ENCODE results near the gene FARP1. TPM values are rescaled to one million over a fixed set of nuclear protein-coding genes. Genes with fewer than 3 reads are reported as not detected.

The FARP1 gene
- total RNA-seq, 2 experiments from 2014 or later: not detected

- no peak for DNase-seq (ENCODE audit: low spot score)
- Histone ChIP-seq H3K9me2 (ENCODE audit: insufficient read depth, low read length) (no peaks in the 10 kb centered on the region), H2AFZ (ENCODE audit: low read length) (no peak overlapping the region), H4K20me1 (ENCODE audit: insufficient read depth, low read length) (no peaks in the 10 kb centered on the region), H3K9me3 (ENCODE audit: low read length) (no peaks in the 10 kb centered on the region), H3K4me2 (ENCODE audit: low read length) (no peak overlapping the region), H3K4me3 (ENCODE audit: low read depth, low read length, poor library complexity, severe bottlenecking) (no peak overlapping the region), H3K27ac (ENCODE audit: low read depth, low read length, poor library complexity, severe bottlenecking) (no peak overlapping the region), H3K79me2 (ENCODE audit: insufficient read depth, low read depth, low read length) (no peaks in the 10 kb centered on the region), H3K36me3 (ENCODE audit: insufficient read depth, low read length) (no peaks in the 10 kb centered on the region), H3K4me1 (ENCODE audit: insufficient read depth, low read length, poor library complexity, severe bottlenecking) (no peaks in the 10 kb centered on the region)
- CTCF ChIA-PET (ENCODE audit: unreplicated experiment): no interaction called here
- intact Hi-C loops (cut with micrococcal nuclease; ENCODE audit: unreplicated experiment): no loop called here
- POLR2A ChIA-PET: interaction anchor here (0.6 kb wide), 1 partner anchor 1324 kb away, joined by 3 read pairs; no protein-coding TSS in a partner anchor
- TF ChIP-seq EZH2phosphoT487 (IDR thresholded peaks at IDR 0.05; ENCODE audit: borderline replicate concordance, low read depth, low read length): no peak
- TF ChIP-seq, protein P1, sequence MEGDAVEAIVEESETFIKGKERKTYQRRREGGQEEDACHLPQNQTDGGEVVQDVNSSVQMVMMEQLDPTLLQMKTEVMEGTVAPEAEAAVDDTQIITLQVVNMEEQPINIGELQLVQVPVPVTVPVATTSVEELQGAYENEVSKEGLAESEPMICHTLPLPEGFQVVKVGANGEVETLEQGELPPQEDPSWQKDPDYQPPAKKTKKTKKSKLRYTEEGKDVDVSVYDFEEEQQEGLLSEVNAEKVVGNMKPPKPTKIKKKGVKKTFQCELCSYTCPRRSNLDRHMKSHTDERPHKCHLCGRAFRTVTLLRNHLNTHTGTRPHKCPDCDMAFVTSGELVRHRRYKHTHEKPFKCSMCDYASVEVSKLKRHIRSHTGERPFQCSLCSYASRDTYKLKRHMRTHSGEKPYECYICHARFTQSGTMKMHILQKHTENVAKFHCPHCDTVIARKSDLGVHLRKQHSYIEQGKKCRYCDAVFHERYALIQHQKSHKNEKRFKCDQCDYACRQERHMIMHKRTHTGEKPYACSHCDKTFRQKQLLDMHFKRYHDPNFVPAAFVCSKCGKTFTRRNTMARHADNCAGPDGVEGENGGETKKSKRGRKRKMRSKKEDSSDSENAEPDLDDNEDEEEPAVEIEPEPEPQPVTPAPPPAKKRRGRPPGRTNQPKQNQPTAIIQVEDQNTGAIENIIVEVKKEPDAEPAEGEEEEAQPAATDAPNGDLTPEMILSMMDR (conservative IDR thresholded peaks at IDR 0.05; ENCODE audit: low read length): no peak
- BruUV-seq (replicated peaks): no TSS peak
Observed at GRCh38 chr13:98200211-98200878, 57.5 kb downstream of the FARP1 start.

DNA sequence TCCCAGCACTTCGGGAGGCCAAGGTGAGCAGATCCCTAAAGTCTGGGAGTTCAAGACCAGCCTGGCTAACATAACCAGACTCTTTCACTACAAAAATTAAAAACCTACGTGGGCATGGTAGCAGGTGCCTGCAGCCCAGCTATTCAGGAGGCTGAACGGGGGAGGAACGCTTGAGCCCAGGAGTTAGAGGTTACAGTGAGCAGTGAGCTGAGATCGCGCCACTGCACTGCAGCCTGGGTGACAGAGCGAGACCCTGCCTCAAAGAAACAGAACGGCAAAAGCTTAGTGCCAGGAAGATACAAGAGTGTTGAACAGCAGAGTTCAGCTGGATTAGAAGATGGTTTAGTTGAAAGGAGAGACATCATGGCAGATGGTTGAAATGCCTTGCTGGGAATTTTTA, 58.3 kb downstream of the FARP1 start:
- no peak overlapping the region for H3K27ac ChIP-seq (ENCODE audit: low read depth, low read length, poor library complexity, severe bottlenecking)
- H3K79me2 ChIP-seq (ENCODE audit: insufficient read depth, low read depth, low read length): no peaks in the 10 kb centered on the region
- BruUV-seq (replicated peaks): no TSS peak
- no peak overlapping the region for H2AFZ ChIP-seq (ENCODE audit: low read length)
- no peaks in the 10 kb centered on the region for H3K36me3 ChIP-seq (ENCODE audit: insufficient read depth, low read length)
- H4K20me1 ChIP-seq (ENCODE audit: insufficient read depth, low read length): no peaks in the 10 kb centered on the region
- H3K4me1 ChIP-seq (ENCODE audit: insufficient read depth, low read length, poor library complexity, severe bottlenecking): no peaks in the 10 kb centered on the region
- no peak overlapping the region for H3K4me3 ChIP-seq (ENCODE audit: low read depth, low read length, poor library complexity, severe bottlenecking)
- H3K9me2 ChIP-seq (ENCODE audit: insufficient read depth, low read length): no peaks in the 10 kb centered on the region
- ChIA-PET CTCF (ENCODE audit: unreplicated experiment) (no interaction called here), POLR2A (interaction anchor here (0.6 kb wide), 1 partner anchor 1325 kb away, joined by 3 read pairs; no protein-coding TSS in a partner anchor)
- H3K9me3 ChIP-seq (ENCODE audit: low read length): no peaks in the 10 kb centered on the region
- intact Hi-C loops (cut with micrococcal nuclease; ENCODE audit: unreplicated experiment): no loop called here
- TF ChIP-seq, protein P1 (conservative IDR thresholded peaks at IDR 0.05; ENCODE audit: low read length): no peak
- TF ChIP-seq EZH2phosphoT487 (IDR thresholded peaks at IDR 0.05; ENCODE audit: borderline replicate concordance, low read depth, low read length): no peak
- DNase-seq (ENCODE audit: low spot score): no peak
- H3K4me2 ChIP-seq (ENCODE audit: low read length): no peak overlapping the region

DNA sequence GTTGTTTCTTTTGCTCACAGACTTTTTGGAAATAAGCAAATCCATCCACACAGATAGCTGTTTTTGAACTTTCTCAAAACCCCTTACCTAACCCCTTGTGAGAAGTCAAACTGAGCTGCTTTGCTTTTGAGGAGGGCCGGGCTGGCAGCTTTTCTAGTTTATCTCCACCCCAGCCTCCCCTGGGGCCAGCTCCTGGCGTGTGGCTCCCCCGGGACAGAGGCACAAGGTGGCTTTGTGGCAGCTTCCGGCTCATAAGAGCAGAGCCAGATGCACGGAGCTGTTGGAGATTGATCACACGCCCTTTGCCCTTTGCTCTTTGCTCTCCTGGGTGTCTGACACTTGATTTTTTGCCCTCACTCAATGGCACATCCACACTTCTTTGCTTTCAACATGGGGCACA, 59.1 kb downstream of the FARP1 start:
- no TSS peak for BruUV-seq (replicated peaks)
- Histone ChIP-seq H2AFZ (ENCODE audit: low read length) (no peak overlapping the region), H3K4me2 (ENCODE audit: low read length) (0 out of 2 replicates have a peak overlapping the region, but pooled peaks have one; percentile 5), H3K36me3 (ENCODE audit: insufficient read depth, low read length) (no peaks in the 10 kb centered on the region), H3K4me3 (ENCODE audit: low read depth, low read length, poor library complexity, severe bottlenecking) (no peak overlapping the region), H3K27ac (ENCODE audit: low read depth, low read length, poor library complexity, severe bottlenecking) (no peak overlapping the region), H3K79me2 (ENCODE audit: insufficient read depth, low read depth, low read length) (no peaks in the 10 kb centered on the region), H3K9me2 (ENCODE audit: insufficient read depth, low read length) (no peaks in the 10 kb centered on the region), H3K9me3 (ENCODE audit: low read length) (no peaks in the 10 kb centered on the region), H3K4me1 (ENCODE audit: insufficient read depth, low read length, poor library complexity, severe bottlenecking) (no peaks in the 10 kb centered on the region), H4K20me1 (ENCODE audit: insufficient read depth, low read length) (no peaks in the 10 kb centered on the region)
- CTCF ChIA-PET (ENCODE audit: unreplicated experiment): no interaction called here
- POLR2A ChIA-PET: no interaction called here
- intact Hi-C loops (cut with micrococcal nuclease; ENCODE audit: unreplicated experiment): no loop called here
- TF ChIP-seq, protein P1 (conservative IDR thresholded peaks at IDR 0.05; ENCODE audit: low read length): no peak
- DNase-seq (ENCODE audit: low spot score): peak; percentile 34
